ENCODE results near the gene ITLN1.

- TF ChIP-seq CTCF (IDR thresholded peaks at IDR 0.05; ENCODE audit: poor library complexity, severe bottlenecking) (no peak), EZH2 (IDR thresholded peaks at IDR 0.05; ENCODE audit: borderline replicate concordance, insufficient read depth, low read length, poor library complexity, severe bottlenecking) (no peak), POLR2AphosphoS5 (IDR thresholded peaks at IDR 0.05) (no peak), RAD21 (conservative IDR thresholded peaks at IDR 0.05) (no peak)
- TF ChIP-seq, protein P1, sequence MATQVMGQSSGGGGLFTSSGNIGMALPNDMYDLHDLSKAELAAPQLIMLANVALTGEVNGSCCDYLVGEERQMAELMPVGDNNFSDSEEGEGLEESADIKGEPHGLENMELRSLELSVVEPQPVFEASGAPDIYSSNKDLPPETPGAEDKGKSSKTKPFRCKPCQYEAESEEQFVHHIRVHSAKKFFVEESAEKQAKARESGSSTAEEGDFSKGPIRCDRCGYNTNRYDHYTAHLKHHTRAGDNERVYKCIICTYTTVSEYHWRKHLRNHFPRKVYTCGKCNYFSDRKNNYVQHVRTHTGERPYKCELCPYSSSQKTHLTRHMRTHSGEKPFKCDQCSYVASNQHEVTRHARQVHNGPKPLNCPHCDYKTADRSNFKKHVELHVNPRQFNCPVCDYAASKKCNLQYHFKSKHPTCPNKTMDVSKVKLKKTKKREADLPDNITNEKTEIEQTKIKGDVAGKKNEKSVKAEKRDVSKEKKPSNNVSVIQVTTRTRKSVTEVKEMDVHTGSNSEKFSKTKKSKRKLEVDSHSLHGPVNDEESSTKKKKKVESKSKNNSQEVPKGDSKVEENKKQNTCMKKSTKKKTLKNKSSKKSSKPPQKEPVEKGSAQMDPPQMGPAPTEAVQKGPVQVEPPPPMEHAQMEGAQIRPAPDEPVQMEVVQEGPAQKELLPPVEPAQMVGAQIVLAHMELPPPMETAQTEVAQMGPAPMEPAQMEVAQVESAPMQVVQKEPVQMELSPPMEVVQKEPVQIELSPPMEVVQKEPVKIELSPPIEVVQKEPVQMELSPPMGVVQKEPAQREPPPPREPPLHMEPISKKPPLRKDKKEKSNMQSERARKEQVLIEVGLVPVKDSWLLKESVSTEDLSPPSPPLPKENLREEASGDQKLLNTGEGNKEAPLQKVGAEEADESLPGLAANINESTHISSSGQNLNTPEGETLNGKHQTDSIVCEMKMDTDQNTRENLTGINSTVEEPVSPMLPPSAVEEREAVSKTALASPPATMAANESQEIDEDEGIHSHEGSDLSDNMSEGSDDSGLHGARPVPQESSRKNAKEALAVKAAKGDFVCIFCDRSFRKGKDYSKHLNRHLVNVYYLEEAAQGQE (IDR thresholded peaks at IDR 0.05; ENCODE audit: borderline replicate concordance) = no peak
Measured at GRCh38 chr1:160855181-160855981, 29.6 kb downstream of the ITLN1 start.
